GM12878 (cell line): ENCODE measurements around the gene PRKCE. TPM values are rescaled to one million over a fixed set of nuclear protein-coding genes. Genes with fewer than 3 reads are reported as not detected.

Source experiments
- ATAC-seq: fragments of 200-7000 bp; cut with Tn5 transposase; 3 replicates; pipeline ENCODE4 v1.9.1; 2020; ENCODE audit warnings: mild to moderate bottlenecking, moderate library complexity
- BruUV-seq: library from RNA; stranded (reverse); fragments of 400-500 nt; replicated peaks from 2 replicates; lab custom pipeline; 2021; lab: Mats Ljungman, UMichigan
- CTCF ChIA-PET: fragments of 300-600 bp; sonication (Branson Sonifier 250); formaldehyde crosslinking; extraction: SDS; loops from one replicate; lab custom pipeline; 2021; ENCODE audit warnings: inconsistent platforms; lab: Yijun Ruan, JAX
- POLR2A ChIA-PET: fragments of 350-600 bp; formaldehyde crosslinking; extraction: SDS; loops from one replicate; lab custom pipeline; 2021; ENCODE audit warnings: inconsistent platforms; lab: Charles Lee
- RAD21 ChIA-PET: fragments of 300-600 bp; sonication (Branson Sonifier 250); formaldehyde crosslinking; loops from one replicate; lab custom pipeline; 2023; ENCODE audit warnings: antibody characterized with exemption; ENCODE audit not compliant: unreplicated experiment; lab: Charles Lee
- SMC1A ChIA-PET: fragments of 300-600 bp; sonication (Branson Sonifier 250); formaldehyde crosslinking; loops from one replicate; lab custom pipeline; 2023; ENCODE audit not compliant: unreplicated experiment, uncharacterized antibody; lab: Charles Lee
- DNase-seq: peaks from one replicate; pipeline ENCODE4 v3.0.0-alpha.2; 2011; ENCODE audit warnings: low read depth, low spot score
- FAIRE-seq: peaks from 3 replicates; lab custom pipeline; 2011; peaks lifted over from hg19 to GRCh38; lab: Jason Lieb, UNC
- H2AFZ ChIP-seq: 2 replicates; pipeline ENCODE4 v1.6.0; 2011; ENCODE audit warnings: low read depth, low read length, control low read depth; ENCODE audit not compliant: control insufficient read depth
- H3K27ac ChIP-seq: 2 replicates; pipeline ENCODE4 v1.5.1; 2011; ENCODE audit warnings: control low read depth; ENCODE audit not compliant: control insufficient read depth, insufficient read depth
- H3K27me3 ChIP-seq, 2 experiments: replicated peaks in 1 of 2; 2 replicates each; pipeline versions ENCODE4 v1.6.0 to v1.6.1; 2011; ENCODE audit warnings: low read length in 1 of 2; ENCODE audit not compliant: control insufficient read depth in 2 of 2, insufficient read depth in 2 of 2
- H3K36me3 ChIP-seq, 2 experiments: 2 replicates each; pipeline ENCODE4 v1.5.1; 2011; ENCODE audit warnings: low read length in 1 of 2; ENCODE audit not compliant: control insufficient read depth in 2 of 2, insufficient read depth in 2 of 2
- H3K4me1 ChIP-seq: 2 replicates; pipeline ENCODE4 v1.6.1; 2011; ENCODE audit warnings: mild to moderate bottlenecking, low read length, moderate library complexity, mixed read lengths; ENCODE audit not compliant: control insufficient read depth, insufficient read depth
- H3K4me2 ChIP-seq: 2 replicates; pipeline ENCODE4 v1.6.0; 2011; ENCODE audit warnings: control low read depth; ENCODE audit not compliant: control insufficient read depth, insufficient read depth
- H3K4me3 ChIP-seq: fragments of 200-600 bp; sonication (generic); 2 replicates; pipeline ENCODE4 v1.5.1; 2016
- H3K79me2 ChIP-seq: 2 replicates; pipeline ENCODE4 v1.6.0; 2011; ENCODE audit warnings: low read length; ENCODE audit not compliant: control insufficient read depth, insufficient read depth
- H3K9ac ChIP-seq: 2 replicates; pipeline ENCODE4 v1.8.0; 2011; ENCODE audit warnings: low read length, control low read depth, mixed read lengths; ENCODE audit not compliant: control insufficient read depth, insufficient read depth
- H3K9me3 ChIP-seq: replicated peaks from 3 replicates; pipeline ENCODE4 v1.5.1; 2011; ENCODE audit warnings: mild to moderate bottlenecking, low read length; ENCODE audit not compliant: control insufficient read depth, insufficient read depth
- H4K20me1 ChIP-seq: 2 replicates; pipeline ENCODE4 v1.6.0; 2011; ENCODE audit not compliant: control insufficient read depth, insufficient read depth
- ETV6 ChIP-seq, 2 experiments: fragments of 450-650 bp in 1 of 2; IDR thresholded peaks in 1 of 2; conservative IDR thresholded peaks in 1 of 2; 2 replicates each; pipeline ENCODE4 v1.6.1; 2014; ENCODE audit warnings: antibody characterized with exemption in 1 of 2, borderline replicate concordance in 1 of 2, low read depth in 1 of 2, mild to moderate bottlenecking in 1 of 2, moderate library complexity in 1 of 2
- HDAC2 ChIP-seq: fragments of 200-600 bp; sonication (generic); IDR thresholded peaks from 2 replicates; pipeline ENCODE4 v1.6.1; 2017
- HDGF ChIP-seq: fragments of 450-650 bp; IDR thresholded peaks from 2 replicates; pipeline ENCODE4 v1.6.1; 2016; ENCODE audit warnings: antibody characterized with exemption
- JUNB ChIP-seq: IDR thresholded peaks from 2 replicates; pipeline ENCODE4 v1.6.1; 2016; ENCODE audit warnings: antibody characterized with exemption, mild to moderate bottlenecking
- NRF1 ChIP-seq: conservative IDR thresholded peaks from 2 replicates; pipeline ENCODE4 v1.6.1; 2011; ENCODE audit warnings: mild to moderate bottlenecking, low read depth, low read length, improper control_type of control experiment
- RAD51 ChIP-seq: fragments of 450-650 bp; IDR thresholded peaks from 2 replicates; pipeline ENCODE4 v1.6.1; 2016; ENCODE audit warnings: moderate library complexity, mild to moderate bottlenecking, inconsistent platforms
- RCOR1 ChIP-seq: conservative IDR thresholded peaks from 2 replicates; pipeline ENCODE4 v1.6.1; 2012; ENCODE audit warnings: low read depth, low read length, improper control_type of control experiment
- RUNX3 ChIP-seq: IDR thresholded peaks from 2 replicates; pipeline ENCODE4 v1.6.1; 2012; ENCODE audit warnings: low read length, inconsistent platforms
- ZNF622 ChIP-seq: fragments of 450-650 bp; IDR thresholded peaks from 2 replicates; pipeline ENCODE4 v1.6.1; 2017; ENCODE audit warnings: mild to moderate bottlenecking, inconsistent platforms
- WGBS: methylation state at CpG from one replicate; pipeline ENCODE4 v1.1.6; 2016; ENCODE audit warnings: low lambda C conversion rate; ENCODE audit not compliant: insufficient replicate concordance, insufficient coverage; ENCODE audit errors: missing lambda C conversion rate; 5-methylcytosine and 5-hydroxymethylcytosine counted together
- in situ Hi-C: fragments of 300-500 bp; cut with MboI; formaldehyde crosslinking; loops from 9 replicates; pipeline ENCODE4 v1.14.3; 2018; ENCODE audit warnings: mixed read lengths
- intact Hi-C: fragments of 100-400 bp; cut with micrococcal nuclease; formaldehyde crosslinking; loops from one replicate; pipeline ENCODE4 v1.14.2; 2022; ENCODE audit not compliant: unreplicated experiment
- polyA plus RNA-seq, 11 experiments: library from polyadenylated mRNA; depleted of rRNA in 4 of 11; unstranded in 6 of 11; stranded (reverse) in 5 of 11; fragments of >200 nt; fragmentation: Nextera tagmentation in 4 of 11; fragmentation: Illumina TruSeq in 1 of 11; extraction: Ambion mirVana in 4 of 11; extraction: Trizol in 1 of 11; gene quantifications; 1 replicate in 1 of 11; 2 replicates in 10 of 11; pipeline versions ENCODE4 v1.2.1 to v1.2.3, GENCODE V29; 2011 to 2016; ENCODE audit warnings: inconsistent platforms in 2 of 11, missing spikeins in 2 of 11, low read depth in 1 of 11
- total RNA-seq, 4 experiments: library from RNA; depleted of rRNA in 3 of 4; stranded (reverse); fragments of >200 nt in 3 of 4; fragmentation: Illumina TruSeq in 1 of 4; extraction: Trizol in 1 of 4; gene quantifications; 2 replicates each; pipeline versions ENCODE4 v1.2.1 to v1.2.3, GENCODE V29; 2013 to 2021
- TF ChIP-seq, protein P1 (sequence below): fragments of 450-650 bp; IDR thresholded peaks from 2 replicates; pipeline ENCODE4 v1.6.1; 2014; ENCODE audit warnings: mild to moderate bottlenecking
- TF ChIP-seq, protein P2 (sequence below): IDR thresholded peaks from 2 replicates; pipeline ENCODE4 v1.6.1; 2012; ENCODE audit warnings: low read depth, low read length, improper control_type of control experiment

Gene PRKCE
- total and polyA plus RNA-seq, 10 of the 15 experiments (the other 5 are each of a cell fraction or from before 2014, with no cell fraction given) = 2.6 to 28.2 (median 11.3) TPM

DNA sequence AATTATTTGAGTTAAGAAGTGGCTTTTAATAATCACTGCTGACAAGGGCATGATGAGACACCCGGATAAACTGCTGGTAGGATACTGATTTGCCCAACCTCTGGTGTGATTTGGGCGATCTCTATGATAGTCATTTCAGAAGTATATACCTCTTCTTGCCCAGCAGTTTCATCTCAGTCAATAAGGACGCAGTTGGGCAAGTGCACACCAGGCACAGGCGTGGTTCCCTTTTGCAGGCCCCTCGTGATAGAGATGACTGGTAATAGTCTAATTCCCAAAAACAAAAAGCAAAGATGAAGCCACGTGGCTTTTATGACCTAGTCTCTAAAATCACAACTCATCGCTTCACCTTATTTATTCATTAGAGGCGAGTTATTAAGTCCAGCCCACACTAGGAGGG lies 246.4 kb downstream of the PRKCE start:
- H3K9me3 ChIP-seq = no peaks in the 10 kb centered on the region
- intact Hi-C loops (no loop called here), in situ Hi-C loops (no loop called here)
- H3K79me2 ChIP-seq = 0 out of 2 replicates have a peak, but pooled peaks cover 3% of the 10 kb centered on the region
- FAIRE-seq = no peak
- BruUV-seq = no TSS peak
- SMC1A ChIA-PET = interaction anchor here (0.9 to 2.4 kb wide), 9 partner anchors 8 to 64 kb away, joined by 3 to 11 read pairs (median 5); no protein-coding TSS in a partner anchor
- ATAC-seq = peak; percentile 82
- WGBS = 31% methylated on average over 8 of the region's 8 CpGs
- no peaks in the 10 kb centered on the region; a peak in 1 of 4 replicates for H3K36me3 ChIP-seq
- no peak overlapping the region for H3K4me2 ChIP-seq
- peaks cover 13% of the 10 kb centered on the region for H3K4me1 ChIP-seq
- TF ChIP-seq RUNX3 (peak; percentile 14; the same call in 1 of the 2 replicates), JUNB (peak; percentile 51), RCOR1 (no peak)
- no peaks in the 10 kb centered on the region for H4K20me1 ChIP-seq
- CTCF ChIA-PET = interaction anchor here (1.0 to 1.4 kb wide), 3 partner anchors 8 to 55 kb away, joined by 4 to 6 read pairs (median 4); no protein-coding TSS in a partner anchor
- POLR2A ChIA-PET = interaction anchor here (1.4 to 1.9 kb wide), 2 partner anchors 9 to 58 kb away, joined by 8 to 9 read pairs; no protein-coding TSS in a partner anchor
- H3K27ac ChIP-seq = peak overlapping the region; percentile 45
- H3K27me3 ChIP-seq = no peaks in the 10 kb centered on the region
- no peak overlapping the region for H3K9ac ChIP-seq
- no peak overlapping the region for H2AFZ ChIP-seq
- no peak for DNase-seq
- no peak overlapping the region for H3K4me3 ChIP-seq
- RAD21 ChIA-PET = interaction anchor here (0.7 kb wide), 1 partner anchor 8 kb away, joined by 3 read pairs; no protein-coding TSS in a partner anchor

DNA sequence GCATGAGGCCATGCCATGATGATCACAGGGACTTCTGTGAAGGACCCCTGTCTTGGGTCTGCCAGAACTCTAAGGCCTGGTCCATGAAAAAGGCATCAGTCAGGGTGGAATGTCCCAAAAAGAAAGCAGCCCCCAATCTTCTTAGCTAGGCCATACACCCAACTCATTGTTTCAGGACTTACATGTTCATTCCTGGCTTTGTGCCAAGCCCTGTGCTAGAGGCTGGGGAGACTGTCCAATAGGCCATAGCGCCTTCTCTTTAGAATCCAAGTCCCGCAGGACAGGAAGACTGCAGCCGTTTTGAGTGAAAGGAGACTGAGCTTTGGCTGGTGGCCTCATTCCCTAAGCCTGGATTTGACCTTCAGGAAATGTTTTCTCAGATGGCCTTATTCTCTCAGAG lies 247.3 kb downstream of the PRKCE start:
- CTCF ChIA-PET = interaction anchor here (1.3 to 1.7 kb wide), 3 partner anchors 9 to 14 kb away, joined by 3 to 6 read pairs (median 4); no protein-coding TSS in a partner anchor
- no TSS peak for BruUV-seq
- in situ Hi-C loops = no loop called here
- TF ChIP-seq ETV6 (conservative IDR thresholded peaks at IDR 0.05 in 1 of 2, IDR thresholded peaks at IDR 0.05 in 1 of 2; ENCODE audit: borderline replicate concordance in 1 of 2, low read depth in 1 of 2) (no peak), RAD51 (no peak), ZNF622 (no peak), NRF1 (no peak), HDGF (no peak), HDAC2 (no peak)
- TF ChIP-seq, protein P1, sequence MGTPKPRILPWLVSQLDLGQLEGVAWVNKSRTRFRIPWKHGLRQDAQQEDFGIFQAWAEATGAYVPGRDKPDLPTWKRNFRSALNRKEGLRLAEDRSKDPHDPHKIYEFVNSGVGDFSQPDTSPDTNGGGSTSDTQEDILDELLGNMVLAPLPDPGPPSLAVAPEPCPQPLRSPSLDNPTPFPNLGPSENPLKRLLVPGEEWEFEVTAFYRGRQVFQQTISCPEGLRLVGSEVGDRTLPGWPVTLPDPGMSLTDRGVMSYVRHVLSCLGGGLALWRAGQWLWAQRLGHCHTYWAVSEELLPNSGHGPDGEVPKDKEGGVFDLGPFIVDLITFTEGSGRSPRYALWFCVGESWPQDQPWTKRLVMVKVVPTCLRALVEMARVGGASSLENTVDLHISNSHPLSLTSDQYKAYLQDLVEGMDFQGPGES = no peak
- TF ChIP-seq, protein P2, sequence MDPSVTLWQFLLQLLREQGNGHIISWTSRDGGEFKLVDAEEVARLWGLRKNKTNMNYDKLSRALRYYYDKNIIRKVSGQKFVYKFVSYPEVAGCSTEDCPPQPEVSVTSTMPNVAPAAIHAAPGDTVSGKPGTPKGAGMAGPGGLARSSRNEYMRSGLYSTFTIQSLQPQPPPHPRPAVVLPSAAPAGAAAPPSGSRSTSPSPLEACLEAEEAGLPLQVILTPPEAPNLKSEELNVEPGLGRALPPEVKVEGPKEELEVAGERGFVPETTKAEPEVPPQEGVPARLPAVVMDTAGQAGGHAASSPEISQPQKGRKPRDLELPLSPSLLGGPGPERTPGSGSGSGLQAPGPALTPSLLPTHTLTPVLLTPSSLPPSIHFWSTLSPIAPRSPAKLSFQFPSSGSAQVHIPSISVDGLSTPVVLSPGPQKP = no peak

More for the DNA sequence above, 247.3 kb downstream of the PRKCE start:
- Histone ChIP-seq H3K9me3 (no peaks in the 10 kb centered on the region), H2AFZ (no peak overlapping the region), H3K9ac (no peak overlapping the region), H3K4me3 (no peak overlapping the region), H3K36me3 (no peaks in the 10 kb centered on the region; a peak in 1 of 4 replicates), H4K20me1 (no peaks in the 10 kb centered on the region), H3K27ac (no peak overlapping the region), H3K4me2 (no peak overlapping the region), H3K27me3 (no peaks in the 10 kb centered on the region), H3K4me1 (peaks cover 22% of the 10 kb centered on the region), H3K79me2 (0 out of 2 replicates have a peak, but pooled peaks cover 3% of the 10 kb centered on the region)
- SMC1A ChIA-PET = interaction anchor here (0.8 to 2.4 kb wide), 11 partner anchors 9 to 200 kb away, joined by 3 to 11 read pairs (median 4); no protein-coding TSS in a partner anchor
- 89% methylated on average over 3 of the region's 3 CpGs for WGBS
- FAIRE-seq (no peak), ATAC-seq (no peak), DNase-seq (no peak)
- RAD21 ChIA-PET = interaction anchor here (0.6 to 1.3 kb wide), 2 partner anchors 11 to 39 kb away, joined by 3 read pairs; no protein-coding TSS in a partner anchor
- POLR2A ChIA-PET = interaction anchor here (1.3 to 1.9 kb wide), 3 partner anchors 10 to 59 kb away, joined by 4 to 9 read pairs (median 8); no protein-coding TSS in a partner anchor
- intact Hi-C loops = no loop called here
